SK-N-SH (cell line): ENCODE data around the gene CIC. TPM values are rescaled to one million over a fixed set of nuclear protein-coding genes. Genes with fewer than 3 reads are reported as not detected.

ENCODE experiments used
- CTCF ChIA-PET: fragments of 300-600, 350-600 bp; formaldehyde crosslinking; extraction: SDS; loops from one replicate; lab custom pipeline; 2021; lab: Yijun Ruan, JAX
- POLR2A ChIA-PET: fragments of 350-600 bp; sonication (Branson Sonifier 250); formaldehyde crosslinking; extraction: SDS; loops from one replicate; lab custom pipeline; 2020; ENCODE audit warnings: antibody characterized with exemption, inconsistent platforms; lab: Yijun Ruan, JAX
- DNase-seq: peaks from one replicate; pipeline ENCODE4 v3.0.0; 2012
- H2AFZ ChIP-seq: fragments of 200-600 bp; sonication (generic); 2 replicates; pipeline ENCODE4 v1.8.1; 2016; ENCODE audit warnings: antibody characterized with exemption, mild to moderate bottlenecking, low read depth
- H3F3A ChIP-seq: fragments of 200-600 bp; sonication (generic); replicated peaks from 2 replicates; pipeline ENCODE3; 2016; ENCODE audit warnings: antibody characterized with exemption, mild to moderate bottlenecking; ENCODE audit not compliant: insufficient read depth
- H3K27ac ChIP-seq, 2 experiments: fragments of 200-500 bp in 1 of 2; fragments of 200-600 bp in 1 of 2; sonication (Bioruptor generic) in 1 of 2; sonication (generic), shearing (Covaris generic) in 1 of 2; 2 replicates each; pipeline versions ENCODE4 v1.5.1 to v1.6.1; 2014 to 2016; ENCODE audit warnings: low read depth in 2 of 2, inconsistent platforms in 1 of 2, low read length in 1 of 2, mild to moderate bottlenecking in 1 of 2, mixed read lengths in 1 of 2
- H3K27me3 ChIP-seq: fragments of 200-600 bp; sonication (generic), shearing (Covaris generic); 2 replicates; pipeline ENCODE4 v1.6.1; 2016; ENCODE audit warnings: mixed run types; ENCODE audit not compliant: insufficient read depth
- H3K36me3 ChIP-seq, 2 experiments: fragments of 200-500 bp in 1 of 2; fragments of 200-600 bp in 1 of 2; sonication (Bioruptor generic) in 1 of 2; sonication (generic) in 1 of 2; replicated peaks in 1 of 2; 2 replicates each; pipeline versions ENCODE3 to v1.5.1; 2014 to 2016; ENCODE audit warnings: low read length in 1 of 2, mild to moderate bottlenecking in 1 of 2; ENCODE audit not compliant: insufficient read depth in 2 of 2, control insufficient read depth in 1 of 2
- H3K4me1 ChIP-seq, 2 experiments: fragments of 200-500 bp in 1 of 2; fragments of 200-600 bp in 1 of 2; sonication (Bioruptor generic) in 1 of 2; sonication (generic), shearing (Covaris generic) in 1 of 2; 2 replicates each; pipeline versions ENCODE4 v1.5.1 to v1.6.1; 2014 to 2016; ENCODE audit warnings: low read depth in 1 of 2, low read length in 1 of 2, mixed run types in 1 of 2; ENCODE audit not compliant: insufficient read depth in 2 of 2, control insufficient read depth in 1 of 2
- H3K4me2 ChIP-seq: fragments of 200-600 bp; sonication (generic), shearing (Covaris generic); 2 replicates; pipeline ENCODE4 v1.6.1; 2017; ENCODE audit warnings: mixed run types
- H3K4me3 ChIP-seq, 2 experiments: fragments of 200-500 bp in 1 of 2; fragments of 200-600 bp in 1 of 2; sonication (Bioruptor generic) in 1 of 2; sonication (generic), shearing (Covaris generic) in 1 of 2; 2 replicates each; pipeline versions ENCODE4 v1.5.1 to v1.8.1; 2014 to 2016; ENCODE audit warnings: low read depth in 2 of 2, inconsistent platforms in 1 of 2, low read length in 1 of 2, mild to moderate bottlenecking in 1 of 2, mixed read lengths in 1 of 2, moderate library complexity in 1 of 2
- H3K79me2 ChIP-seq: fragments of 200-600 bp; sonication (generic); 2 replicates; pipeline ENCODE4 v1.8.1; 2017; ENCODE audit warnings: mild to moderate bottlenecking; ENCODE audit not compliant: insufficient read depth
- H3K9ac ChIP-seq: fragments of 200-600 bp; sonication (generic); 2 replicates; pipeline ENCODE4 v1.6.1; 2017; ENCODE audit warnings: mixed run types
- H3K9me2 ChIP-seq: fragments of 200-600 bp; sonication (generic); 2 replicates; pipeline ENCODE4 v1.6.1; 2017; ENCODE audit warnings: mixed run types
- H3K9me3 ChIP-seq: fragments of 200-600 bp; sonication (generic); 2 replicates; pipeline ENCODE4 v1.6.1; 2017; ENCODE audit warnings: mixed run types, mild to moderate bottlenecking, moderate library complexity
- H4K20me1 ChIP-seq: fragments of 200-600 bp; sonication (generic); 2 replicates; pipeline ENCODE4 v1.6.1; 2017; ENCODE audit warnings: mild to moderate bottlenecking, mixed run types; ENCODE audit not compliant: insufficient read depth
- ELF1 ChIP-seq: IDR thresholded peaks from 2 replicates; pipeline ENCODE4 v1.4.0; 2012
- FOSL2 ChIP-seq: IDR thresholded peaks from 2 replicates; pipeline ENCODE4 v1.4.0; 2012; ENCODE audit warnings: low read depth, mild to moderate bottlenecking, moderate library complexity, borderline replicate concordance
- FOXJ3 ChIP-seq: sonication (generic); formaldehyde crosslinking; IDR thresholded peaks from 2 replicates; pipeline ENCODE4 v1.5.1; 2020; ENCODE audit warnings: mild to moderate bottlenecking, missing genetic modification reagents
- NFIC ChIP-seq: IDR thresholded peaks from 2 replicates; pipeline ENCODE4 v1.4.0; 2012; ENCODE audit warnings: borderline replicate concordance
- PBX3 ChIP-seq: IDR thresholded peaks from 2 replicates; pipeline ENCODE4; 2012
- RFX5 ChIP-seq: IDR thresholded peaks from 2 replicates; pipeline ENCODE4 v1.6.1; 2012; ENCODE audit warnings: mild to moderate bottlenecking, improper control_type of control experiment, low read length
- RXRA ChIP-seq: IDR thresholded peaks from 2 replicates; pipeline ENCODE4 v1.4.0; 2012; ENCODE audit warnings: low read depth, mild to moderate bottlenecking, borderline replicate concordance
- TEAD4 ChIP-seq: IDR thresholded peaks from 2 replicates; pipeline ENCODE4 v1.4.0; 2012; ENCODE audit warnings: mild to moderate bottlenecking, borderline replicate concordance; ENCODE audit not compliant: insufficient read depth
- USF2 ChIP-seq: fragments of 150-350 bp; IDR thresholded peaks from 2 replicates; pipeline ENCODE4 v1.6.1; 2017; ENCODE audit warnings: antibody characterized with exemption, low read length, low read depth, borderline replicate concordance
- YY1 ChIP-seq: IDR thresholded peaks from 2 replicates; pipeline ENCODE4 v1.4.0; 2012; ENCODE audit warnings: low read depth, mild to moderate bottlenecking
- WGBS: methylation state at CpG from one replicate; pipeline ENCODE4 v1.1.6; 2017; ENCODE audit warnings: low lambda C conversion rate; 5-methylcytosine and 5-hydroxymethylcytosine counted together
- polyA plus RNA-seq, 3 experiments: library from polyadenylated mRNA; depleted of rRNA; stranded (reverse); fragments of >200 nt; gene quantifications; 2 replicates each; pipeline ENCODE4 v1.2.3, GENCODE V29; 2012

The CIC gene
- polyA plus RNA-seq, 1 of the 3 experiments (the other 2 are of a cell fraction) = 16.9 TPM

DNA sequence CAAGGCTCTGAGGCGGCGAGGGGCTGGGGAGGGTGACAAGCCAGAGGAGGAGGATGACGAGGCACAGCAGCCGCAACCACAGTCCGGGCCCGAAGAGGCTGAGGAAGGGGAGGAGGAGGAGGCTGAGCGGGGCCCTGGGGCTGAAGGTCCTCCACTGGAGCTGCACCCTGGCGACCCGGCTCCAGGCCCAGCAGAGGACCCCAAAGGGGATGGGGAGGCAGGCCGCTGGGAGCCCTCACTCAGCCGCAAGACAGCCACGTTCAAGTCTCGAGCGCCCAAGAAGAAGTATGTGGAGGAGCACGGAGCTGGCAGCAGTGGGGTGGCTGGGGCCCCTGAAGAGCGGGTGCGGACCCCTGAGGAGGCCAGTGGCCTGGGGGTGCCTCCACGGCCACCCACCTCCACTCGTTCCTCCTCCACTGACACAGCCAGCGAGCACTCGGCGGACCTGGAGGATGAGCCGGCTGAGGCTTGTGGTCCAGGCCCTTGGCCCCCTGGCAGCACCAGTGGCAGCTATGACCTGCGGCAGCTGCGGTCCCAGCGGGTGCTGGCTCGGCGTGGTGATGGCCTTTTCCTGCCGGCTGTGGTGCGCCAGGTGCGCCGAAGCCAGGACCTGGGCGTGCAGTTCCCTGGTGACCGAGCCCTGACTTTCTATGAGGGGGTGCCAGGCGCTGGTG lies 2.9 kb downstream of the CIC start:
- Histone ChIP-seq H2AFZ (no peak overlapping the region), H3K4me2 (peak overlapping the region; percentile 90; the same call in 1 of the 2 replicates), H3K9ac (0 out of 2 replicates have a peak overlapping the region, but pooled peaks have one; percentile 86), H3K27ac (peak overlapping the region in 1 of 2 experiments; percentile 92; a peak in 1 of 4 replicates), H3K36me3 (peaks cover 13 to 39% of the 10 kb centered on the region in 2 experiments), H3K79me2 (peaks cover 77% of the 10 kb centered on the region), H4K20me1 (no peaks in the 10 kb centered on the region), H3K9me3 (no peaks in the 10 kb centered on the region), H3K27me3 (no peaks in the 10 kb centered on the region), H3F3A (peaks cover 12% of the 10 kb centered on the region), H3K9me2 (no peaks in the 10 kb centered on the region), H3K4me3 (no peak overlapping the region), H3K4me1 (peaks cover 18 to 52% of the 10 kb centered on the region in 2 experiments; a peak in 3 of 4 replicates)
- ChIA-PET POLR2A (no interaction called here), CTCF (interaction anchor here (1.3 to 1.9 kb wide), 2 partner anchors 17 to 27 kb away, joined by 3 to 4 read pairs; no protein-coding TSS in a partner anchor)
- no peak for DNase-seq
- 96% methylated on average over 25 of the region's 35 CpGs for WGBS
- TF ChIP-seq NFIC = no peak
- TF ChIP-seq RFX5 = no peak
- no peak for TF ChIP-seq YY1
- no peak for TF ChIP-seq FOSL2
- no peak for TF ChIP-seq FOXJ3 (CRISPR knock-in tag)
- no peak for TF ChIP-seq PBX3
- TF ChIP-seq USF2 = no peak
- no peak for TF ChIP-seq RXRA

- Histone ChIP-seq H3K27me3 (no peaks in the 10 kb centered on the region), H3K9me2 (no peaks in the 10 kb centered on the region), H3K9ac (no peak overlapping the region), H3K9me3 (no peaks in the 10 kb centered on the region), H3K27ac (no peak overlapping the region; a peak in 1 of 4 replicates), H3K4me1 (peaks cover 22 to 56% of the 10 kb centered on the region in 2 experiments), H3K4me2 (no peak overlapping the region), H4K20me1 (no peaks in the 10 kb centered on the region), H3K36me3 (peaks cover 13 to 39% of the 10 kb centered on the region in 2 experiments), H3F3A (peaks cover 17% of the 10 kb centered on the region), H3K79me2 (peaks cover 81% of the 10 kb centered on the region), H3K4me3 (no peak overlapping the region), H2AFZ (no peak overlapping the region)
- TF ChIP-seq ELF1 (no peak), TEAD4 (no peak)
- no peak for DNase-seq
- WGBS = 93% methylated on average over 3 of the region's 9 CpGs
- POLR2A ChIA-PET = no interaction called here
- CTCF ChIA-PET = interaction anchor here (1.3 kb wide), 1 partner anchor 28 kb away, joined by 3 read pairs; no protein-coding TSS in a partner anchor
These were observed 3.5 kb downstream of the CIC start for GRCh38 chr19:42272535-42272897.
